SK-N-MC (cell line): ENCODE data around the gene POMGNT1.

Source experiments
- DNase-seq: peaks from one replicate; pipeline ENCODE4 v3.0.0-alpha.2; 2011; ENCODE audit warnings: low read depth, low spot score
- H3K27ac ChIP-seq: fragments of 200-600 bp; sonication (generic); 2 replicates; pipeline ENCODE4 v1.5.1; 2016; ENCODE audit warnings: mixed run types
- H3K36me3 ChIP-seq: fragments of 200-600 bp; sonication (generic); 2 replicates; pipeline ENCODE4 v1.6.1; 2017; ENCODE audit warnings: antibody characterized with exemption, low read length, mixed read lengths; ENCODE audit not compliant: insufficient read depth
- H3K4me3 ChIP-seq: fragments of 200-600 bp; sonication (generic); 2 replicates; pipeline ENCODE4 v1.5.1; 2016
- H3K9ac ChIP-seq: fragments of 200-600 bp; sonication (generic); 2 replicates; pipeline ENCODE4 v1.8.0; 2017; ENCODE audit warnings: mixed run types, mixed read lengths; ENCODE audit not compliant: insufficient read length
- H3K9me3 ChIP-seq: fragments of 200-600 bp; sonication (generic); 2 replicates; pipeline ENCODE4 v1.6.1; 2017; ENCODE audit warnings: low read depth, mild to moderate bottlenecking, antibody characterized with exemption, low read length, moderate library complexity, mixed read lengths
- EZH2 ChIP-seq: fragments of 200-600 bp; sonication (generic); IDR thresholded peaks from one replicate; pipeline ENCODE4 v1.6.1; 2017; ENCODE audit warnings: antibody characterized with exemption
- FOXP2 ChIP-seq: optimal IDR thresholded peaks from 2 replicates; pipeline ENCODE3; 2011; ENCODE audit warnings: mild to moderate bottlenecking, moderate library complexity; ENCODE audit not compliant: insufficient read depth; ENCODE audit errors: extremely low read length, control extremely low read depth
- POLR2AphosphoS5 ChIP-seq: IDR thresholded peaks from 2 replicates; pipeline ENCODE4 v1.6.1; 2012; ENCODE audit warnings: mild to moderate bottlenecking, low read depth, low read length, borderline replicate concordance

POMGNT1 gene

GRCh38 chr1:46187106-46187869 is 10.9 kb downstream of the POMGNT1 start:
- Histone ChIP-seq H3K27ac (no peak overlapping the region), H3K36me3 (no peaks in the 10 kb centered on the region; the same call in 1 of the 2 replicates)

GRCh38 chr1:46186076-46186475 is 12.2 kb downstream of the POMGNT1 start:
- DNase-seq = no peak
- no peaks in the 10 kb centered on the region; the same call in 1 of the 2 replicates for H3K36me3 ChIP-seq
- H3K27ac ChIP-seq = no peak overlapping the region
- H3K9ac ChIP-seq = no peak overlapping the region
- no peak overlapping the region for H3K4me3 ChIP-seq
- TF ChIP-seq EZH2 = no peak
- no peak for TF ChIP-seq POLR2AphosphoS5
- TF ChIP-seq FOXP2 = no peak
- H3K9me3 ChIP-seq = no peaks in the 10 kb centered on the region

More at GRCh38 chr1:46187106-46187869, 10.9 kb downstream of the POMGNT1 start:
- Histone ChIP-seq H3K9ac (no peak overlapping the region), H3K9me3 (no peaks in the 10 kb centered on the region), H3K4me3 (no peak overlapping the region)
- TF ChIP-seq FOXP2 = no peak
- TF ChIP-seq POLR2AphosphoS5 = no peak
- no peak for TF ChIP-seq EZH2
- no peak for DNase-seq

GRCh38 chr1:46184920-46185658 is 13.1 kb downstream of the POMGNT1 start:
- H3K4me3 ChIP-seq = no peak overlapping the region
- no peak for DNase-seq
- no peaks in the 10 kb centered on the region for H3K36me3 ChIP-seq
- no peak for TF ChIP-seq POLR2AphosphoS5
- no peak for TF ChIP-seq FOXP2
- no peak for TF ChIP-seq EZH2
- H3K27ac ChIP-seq = no peak overlapping the region
- H3K9ac ChIP-seq = no peak overlapping the region
- H3K9me3 ChIP-seq = no peaks in the 10 kb centered on the region

- no peaks in the 10 kb centered on the region for H3K9me3 ChIP-seq
- H3K27ac ChIP-seq = no peak overlapping the region
- H3K36me3 ChIP-seq = no peaks in the 10 kb centered on the region
- no peak overlapping the region for H3K4me3 ChIP-seq
- H3K9ac ChIP-seq = no peak overlapping the region
- DNase-seq = no peak
- TF ChIP-seq POLR2AphosphoS5 = no peak
- no peak for TF ChIP-seq EZH2
- TF ChIP-seq FOXP2 = no peak
Measured at GRCh38 chr1:46183926-46184557, 14.2 kb downstream of the POMGNT1 start.

- Histone ChIP-seq H3K9me3 (no peaks in the 10 kb centered on the region), H3K27ac (no peak overlapping the region), H3K36me3 (no peaks in the 10 kb centered on the region), H3K4me3 (no peak overlapping the region), H3K9ac (no peak overlapping the region)
- DNase-seq = no peak
- no peak for TF ChIP-seq EZH2
- no peak for TF ChIP-seq FOXP2
- TF ChIP-seq POLR2AphosphoS5 = no peak
Measured at GRCh38 chr1:46183079-46183847, 15.0 kb downstream of the POMGNT1 start.

GRCh38 chr1:46181343-46182260 is 16.6 kb downstream of the POMGNT1 start:
- Histone ChIP-seq H3K4me3 (no peak overlapping the region), H3K27ac (0 out of 2 replicates have a peak overlapping the region, but pooled peaks have one; percentile 19)

GRCh38 chr1:46180082-46180616 is 18.1 kb downstream of the POMGNT1 start:
- no peak for DNase-seq
- Histone ChIP-seq H3K9ac (no peak overlapping the region), H3K27ac (no peak overlapping the region), H3K4me3 (no peak overlapping the region), H3K9me3 (no peaks in the 10 kb centered on the region), H3K36me3 (no peaks in the 10 kb centered on the region)
- TF ChIP-seq POLR2AphosphoS5 (no peak), FOXP2 (no peak), EZH2 (no peak)

More at GRCh38 chr1:46181343-46182260, 16.6 kb downstream of the POMGNT1 start:
- H3K9me3 ChIP-seq = no peaks in the 10 kb centered on the region
- no peak for DNase-seq
- no peak overlapping the region for H3K9ac ChIP-seq
- TF ChIP-seq FOXP2 (no peak), POLR2AphosphoS5 (no peak), EZH2 (no peak)
- no peaks in the 10 kb centered on the region for H3K36me3 ChIP-seq
